GM23338 (cell line): ENCODE measurements around the gene AFF3.

ENCODE experiments used
- EZH2 ChIP-seq: fragments of 200-600 bp; sonication (generic); IDR thresholded peaks from one replicate; pipeline ENCODE4 v1.8.0; 2017; ENCODE audit warnings: antibody characterized with exemption, mild to moderate bottlenecking, low read depth; ENCODE audit not compliant: unreplicated experiment
- POLR2AphosphoS5 ChIP-seq: IDR thresholded peaks from 2 replicates; pipeline ENCODE4 v1.6.1; 2016; ENCODE audit warnings: antibody characterized with exemption, low read depth
- TF ChIP-seq, protein P1 (sequence below), 2 experiments: fragments of 200-600 bp in 1 of 2; sonication (generic) in 1 of 2; conservative IDR thresholded peaks; 2 replicates each; pipeline versions ENCODE4 v1.5.1 to v1.6.1; 2016 to 2017; ENCODE audit warnings: antibody characterized with exemption in 2 of 2, low read depth in 2 of 2, mild to moderate bottlenecking in 2 of 2, moderate library complexity in 1 of 2

DNA sequence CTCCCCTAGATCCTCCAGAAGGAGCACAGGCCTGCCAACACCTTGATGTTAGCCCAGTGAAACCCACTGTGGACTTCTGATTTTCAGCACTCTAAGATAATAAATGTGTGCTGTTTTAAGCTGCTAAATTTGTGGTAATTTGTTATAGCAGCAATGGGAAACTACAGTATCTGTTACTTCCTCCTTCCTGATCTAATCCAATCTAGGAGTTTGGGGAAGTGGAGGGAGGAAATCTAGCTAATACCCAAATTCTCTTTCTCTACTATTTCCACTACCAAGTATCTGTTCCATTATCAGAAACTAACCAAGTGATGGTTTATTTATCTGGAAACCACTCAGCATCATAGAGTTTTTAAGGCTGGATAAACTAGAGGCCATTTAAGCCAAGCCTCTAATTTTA is 64.9 kb downstream of the AFF3 start:
- TF ChIP-seq, protein P1, sequence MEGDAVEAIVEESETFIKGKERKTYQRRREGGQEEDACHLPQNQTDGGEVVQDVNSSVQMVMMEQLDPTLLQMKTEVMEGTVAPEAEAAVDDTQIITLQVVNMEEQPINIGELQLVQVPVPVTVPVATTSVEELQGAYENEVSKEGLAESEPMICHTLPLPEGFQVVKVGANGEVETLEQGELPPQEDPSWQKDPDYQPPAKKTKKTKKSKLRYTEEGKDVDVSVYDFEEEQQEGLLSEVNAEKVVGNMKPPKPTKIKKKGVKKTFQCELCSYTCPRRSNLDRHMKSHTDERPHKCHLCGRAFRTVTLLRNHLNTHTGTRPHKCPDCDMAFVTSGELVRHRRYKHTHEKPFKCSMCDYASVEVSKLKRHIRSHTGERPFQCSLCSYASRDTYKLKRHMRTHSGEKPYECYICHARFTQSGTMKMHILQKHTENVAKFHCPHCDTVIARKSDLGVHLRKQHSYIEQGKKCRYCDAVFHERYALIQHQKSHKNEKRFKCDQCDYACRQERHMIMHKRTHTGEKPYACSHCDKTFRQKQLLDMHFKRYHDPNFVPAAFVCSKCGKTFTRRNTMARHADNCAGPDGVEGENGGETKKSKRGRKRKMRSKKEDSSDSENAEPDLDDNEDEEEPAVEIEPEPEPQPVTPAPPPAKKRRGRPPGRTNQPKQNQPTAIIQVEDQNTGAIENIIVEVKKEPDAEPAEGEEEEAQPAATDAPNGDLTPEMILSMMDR (conservative IDR thresholded peaks at IDR 0.05; ENCODE audit: low read depth in 2 of 2), result no peak
- TF ChIP-seq POLR2AphosphoS5, result no peak
- no peak for TF ChIP-seq EZH2
